GM19463 (cell line): ENCODE results near the gene PDHA1.

Experiments used
- ATAC-seq: cut with Tn5 transposase; IDR thresholded peaks from one replicate; pipeline ENCODE4 v1.9.1; 2021; ENCODE audit warnings: mild to moderate bottlenecking, moderate library complexity; ENCODE audit not compliant: unreplicated experiment

PDHA1 gene

DNA sequence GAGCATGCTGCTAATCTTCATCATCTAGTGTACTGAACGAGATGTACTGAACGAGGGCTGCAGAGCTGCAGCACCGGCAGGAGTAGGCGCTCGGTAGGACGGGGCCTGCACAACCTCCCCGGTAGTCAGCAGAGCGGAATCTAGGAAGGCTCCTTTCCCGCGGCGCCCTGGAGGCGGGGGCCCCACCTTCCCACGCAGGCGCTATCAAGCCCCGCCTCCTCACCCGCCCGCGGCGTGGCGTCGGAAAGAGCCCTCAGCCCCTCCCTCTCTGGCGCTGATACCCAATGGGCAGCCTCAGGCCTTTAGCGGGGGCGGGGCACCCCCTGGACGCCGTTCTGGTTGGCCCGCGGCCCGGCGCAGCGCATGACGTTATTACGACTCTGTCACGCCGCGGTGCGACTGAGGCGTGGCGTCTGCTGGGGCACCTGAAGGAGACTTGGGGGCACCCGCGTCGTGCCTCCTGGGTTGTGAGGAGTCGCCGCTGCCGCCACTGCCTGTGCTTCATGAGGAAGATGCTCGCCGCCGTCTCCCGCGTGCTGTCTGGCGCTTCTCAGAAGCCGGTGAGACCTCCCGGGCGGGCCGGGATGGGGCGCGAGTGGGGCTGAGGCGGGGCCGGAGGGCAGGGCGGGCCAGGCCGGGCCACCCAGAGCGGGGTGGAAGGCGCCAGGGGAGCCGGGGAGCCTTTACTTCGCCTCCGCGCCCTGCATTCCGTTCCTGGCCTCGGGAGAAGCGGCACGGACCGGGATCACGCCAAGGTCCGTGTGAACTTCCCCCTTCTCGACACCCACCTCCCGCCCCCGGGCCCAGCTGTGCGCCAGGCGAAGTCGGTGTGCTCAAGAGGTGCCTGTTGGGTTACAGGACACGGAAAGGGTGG, at the start of gene PDHA1:
Gene PDHA1, plus strand, starts transcription at position 393 of the 874 bp plus-strand sequence. Its CDS starts 111 bp downstream, at position 504.
- ATAC-seq: peak; percentile 97

DNA sequence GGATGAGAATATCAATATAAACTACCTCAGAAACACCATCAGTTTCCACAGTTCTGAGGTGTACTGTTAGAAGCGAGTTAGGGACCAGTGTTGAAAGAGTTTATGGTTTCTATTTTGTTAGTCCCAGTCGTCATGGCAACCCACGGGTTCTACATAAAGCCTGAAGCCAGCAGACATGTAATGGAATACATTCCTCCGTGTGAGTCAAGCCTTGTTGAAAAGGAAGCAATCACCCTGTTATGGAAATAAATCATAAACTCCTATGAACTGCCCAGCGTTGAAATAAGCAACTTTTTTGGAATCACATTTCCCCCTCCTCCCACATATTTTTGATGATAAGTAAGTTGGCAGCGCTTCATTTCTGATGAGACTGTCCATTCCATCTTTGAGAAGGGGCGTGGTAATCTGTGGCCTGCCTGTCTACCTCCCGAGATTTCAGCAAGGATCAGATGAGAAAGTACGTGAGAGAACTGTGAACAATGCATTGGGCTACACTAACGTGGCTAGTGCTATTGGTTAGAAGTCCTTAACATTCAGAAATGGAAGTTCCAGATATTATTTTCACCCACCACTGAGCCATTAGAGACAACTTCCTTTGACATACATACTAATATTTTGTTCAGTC, 40.4 kb upstream of the PDHA1 start:
- no peak for ATAC-seq

DNA sequence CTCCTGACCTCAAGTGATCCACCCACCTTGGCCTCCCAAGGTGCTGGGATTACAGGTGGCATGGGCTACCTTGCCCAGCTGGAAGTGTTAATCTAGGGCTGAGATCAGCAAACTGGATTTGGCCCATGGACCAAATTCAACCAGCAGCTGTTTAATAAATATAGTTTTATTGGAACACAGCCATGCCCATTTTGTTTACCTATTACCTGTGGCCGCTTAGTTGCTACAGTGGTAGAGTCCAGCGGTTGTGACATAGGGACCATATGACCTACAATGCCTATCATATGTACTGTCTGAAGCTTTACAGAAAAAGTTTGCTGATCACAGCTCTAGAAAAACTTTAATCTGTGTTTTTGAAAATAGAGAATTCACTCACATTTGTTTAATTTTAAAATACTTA, 17.2 kb upstream of the PDHA1 start:
- ATAC-seq: no peak

DNA sequence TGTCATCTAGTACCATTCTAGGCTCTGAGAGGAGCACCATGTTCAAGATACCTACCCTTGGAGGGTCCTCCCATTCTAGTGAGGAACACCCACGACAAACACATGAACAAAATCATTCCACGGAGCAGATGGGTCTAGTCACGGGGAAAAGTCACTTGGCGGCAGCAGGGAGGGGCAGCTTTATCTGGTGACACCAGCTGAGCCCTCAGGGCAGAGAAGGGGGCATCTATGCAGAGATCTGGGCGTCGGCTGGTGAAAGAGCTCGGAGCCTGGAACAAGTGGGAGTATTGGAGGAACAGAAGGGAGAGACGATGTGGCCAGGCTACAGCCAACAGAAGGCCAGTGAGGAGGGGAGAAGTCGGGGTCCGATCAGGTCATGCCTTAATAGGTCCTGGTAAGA, 11.9 kb upstream of the PDHA1 start:
- ATAC-seq: no peak

DNA sequence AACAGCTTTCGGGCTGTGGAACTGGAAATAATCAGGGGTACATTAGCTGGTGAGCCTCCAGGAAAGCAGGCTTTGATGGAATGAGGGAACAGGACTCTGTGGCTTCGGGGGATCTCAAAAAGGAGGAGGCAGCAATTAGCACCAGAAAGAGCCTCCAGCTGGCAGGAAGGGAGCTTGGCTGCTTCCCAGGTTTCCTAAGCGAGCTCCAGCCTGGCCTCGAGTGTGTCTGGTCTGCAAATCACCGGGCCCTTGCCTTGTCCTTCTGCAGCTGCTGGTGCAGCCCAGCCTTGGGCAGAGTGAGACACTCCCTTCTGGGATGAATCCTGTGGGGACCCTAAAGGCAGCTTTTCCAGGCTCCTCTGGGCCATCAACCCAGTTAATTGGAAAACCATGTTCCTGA, 10.7 kb upstream of the PDHA1 start:
- ATAC-seq: no peak

DNA sequence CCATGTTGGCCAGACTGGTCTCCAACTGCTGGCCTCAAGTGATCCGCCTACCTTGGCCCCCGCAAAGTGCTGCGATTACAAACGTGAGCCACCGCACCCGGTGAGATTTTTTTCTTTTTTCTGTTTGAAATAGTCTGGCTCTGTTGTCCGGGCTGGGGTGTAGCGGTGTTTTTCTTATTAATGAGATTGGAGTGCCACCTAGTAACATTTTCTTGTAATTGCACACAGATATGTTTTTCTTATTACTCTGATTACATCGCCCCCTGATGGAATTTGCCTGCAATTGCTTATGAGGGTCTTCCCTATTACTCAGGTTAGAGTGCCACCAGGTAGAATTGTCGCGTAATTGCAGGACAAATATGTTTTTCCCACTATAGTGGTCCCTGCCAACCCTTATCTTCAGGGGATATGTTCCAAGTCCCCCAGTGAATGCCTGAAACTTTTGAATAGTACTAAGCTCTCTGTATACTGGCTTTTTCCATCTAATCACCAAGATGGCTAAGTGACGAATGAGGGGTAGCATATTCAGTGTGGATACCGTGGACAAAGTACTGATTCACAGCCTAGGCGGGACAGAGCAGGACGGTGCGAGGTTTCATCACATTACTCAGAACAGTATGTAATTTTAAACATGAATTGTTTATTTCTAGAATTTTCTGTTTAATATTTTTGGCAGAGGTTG, 8.6 kb upstream of the PDHA1 start:
- no peak for ATAC-seq

DNA sequence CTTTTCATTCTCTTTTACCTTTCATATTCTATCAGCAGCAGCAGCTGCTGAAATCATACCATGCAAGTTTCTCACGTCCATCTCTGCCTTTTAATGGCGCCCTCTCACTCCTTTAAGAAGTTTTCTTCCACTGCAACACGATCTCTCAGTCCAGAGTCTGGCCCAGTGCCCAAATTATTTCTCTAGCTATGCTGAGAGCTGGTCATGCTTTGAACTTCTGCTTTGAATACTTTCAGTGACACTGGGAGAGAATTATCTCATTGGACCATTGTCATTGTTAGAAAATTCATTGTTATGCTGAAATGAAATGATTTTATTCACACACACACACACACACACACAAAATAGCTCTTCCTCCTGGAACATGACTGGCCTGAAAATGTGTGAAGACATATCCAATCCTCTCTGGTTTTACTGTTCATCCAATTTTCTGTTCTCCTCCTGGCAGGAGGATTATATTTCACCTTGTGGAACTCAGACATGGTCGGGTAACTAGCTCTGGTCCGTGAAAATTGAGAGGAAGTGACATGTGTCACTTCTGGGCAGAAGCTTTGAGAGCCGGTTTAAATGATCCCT, 1.3 kb upstream of the PDHA1 start:
- no peak for ATAC-seq

DNA sequence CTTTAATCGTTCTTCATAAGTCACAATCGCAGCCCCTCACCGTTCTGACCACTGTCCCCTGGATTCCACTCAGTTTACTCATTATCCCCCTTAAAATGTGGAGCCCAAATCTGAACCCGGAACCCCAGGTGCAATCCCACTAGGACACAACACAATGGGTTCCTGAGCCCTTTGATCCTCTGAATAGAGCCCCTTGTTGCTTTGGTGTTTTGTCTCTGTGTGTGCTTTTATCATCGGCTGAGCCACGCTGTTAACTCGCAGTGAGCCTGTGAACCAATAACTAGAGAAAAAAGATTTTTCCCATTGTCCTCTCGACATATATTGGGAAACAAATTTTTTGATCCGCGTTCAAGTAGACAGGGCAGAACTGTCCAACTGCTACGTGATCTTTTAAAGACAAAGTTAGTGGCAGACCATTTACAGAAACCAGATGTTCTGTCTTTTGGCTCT, 617 bp upstream of the PDHA1 start:
- ATAC-seq: no peak

DNA sequence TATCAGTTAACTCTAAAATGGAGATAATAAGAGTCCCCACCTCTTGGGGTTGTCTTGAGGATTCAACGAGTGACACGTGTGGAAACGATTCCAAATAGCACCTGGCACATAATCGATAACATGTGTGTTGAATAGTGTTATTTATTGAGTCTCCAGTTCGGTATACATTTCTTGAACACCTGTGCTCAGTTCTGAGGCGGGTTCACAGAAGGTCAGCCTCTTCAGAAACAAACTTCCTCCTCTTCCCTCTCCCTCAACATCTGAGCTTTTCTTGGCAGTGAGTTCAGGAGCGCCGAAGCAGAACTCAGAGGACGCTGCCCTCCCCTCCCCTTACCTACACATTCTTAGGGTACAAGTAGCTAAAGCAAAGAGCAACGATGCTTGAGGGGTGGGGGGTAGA, 934 bp downstream of the PDHA1 start:
- ATAC-seq: no peak

DNA sequence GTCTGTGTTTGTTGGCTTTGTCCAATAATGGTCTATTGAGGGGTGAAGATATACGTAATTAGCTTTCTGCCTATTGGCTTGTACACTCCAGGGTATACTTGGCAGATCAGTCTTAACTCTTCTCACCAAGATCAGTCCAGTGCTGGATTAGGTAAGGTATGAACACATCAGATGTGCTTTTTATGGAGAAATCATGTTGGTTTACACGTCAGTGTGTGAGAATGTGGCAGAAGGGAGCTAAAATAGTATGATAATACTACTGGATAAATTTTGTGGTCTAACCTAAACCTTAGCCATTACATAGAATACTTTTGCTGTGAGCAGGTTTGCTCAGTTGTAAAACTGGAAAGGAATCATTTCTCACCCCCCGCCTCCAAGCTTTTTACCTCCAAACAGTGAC, 4.2 kb downstream of the PDHA1 start:
- no peak for ATAC-seq

DNA sequence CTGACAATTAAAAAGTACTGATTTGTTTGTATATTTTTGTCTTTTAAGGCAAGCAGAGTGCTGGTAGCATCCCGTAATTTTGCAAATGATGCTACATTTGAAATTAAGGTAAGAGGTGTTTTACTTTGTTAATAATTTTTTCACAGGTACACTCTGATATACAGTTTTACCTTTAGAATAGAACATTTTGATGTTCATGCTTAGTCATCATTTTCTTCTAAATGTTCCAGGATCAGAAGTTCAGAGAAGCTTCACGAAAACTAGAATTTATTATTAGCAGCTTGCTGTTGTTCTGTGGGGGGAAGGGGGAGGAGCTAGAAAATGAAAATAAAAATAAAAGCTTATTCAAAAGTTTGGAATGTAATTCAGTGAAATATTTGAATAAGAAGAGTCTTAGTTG, 5.5 kb downstream of the PDHA1 start:
- no peak for ATAC-seq

DNA sequence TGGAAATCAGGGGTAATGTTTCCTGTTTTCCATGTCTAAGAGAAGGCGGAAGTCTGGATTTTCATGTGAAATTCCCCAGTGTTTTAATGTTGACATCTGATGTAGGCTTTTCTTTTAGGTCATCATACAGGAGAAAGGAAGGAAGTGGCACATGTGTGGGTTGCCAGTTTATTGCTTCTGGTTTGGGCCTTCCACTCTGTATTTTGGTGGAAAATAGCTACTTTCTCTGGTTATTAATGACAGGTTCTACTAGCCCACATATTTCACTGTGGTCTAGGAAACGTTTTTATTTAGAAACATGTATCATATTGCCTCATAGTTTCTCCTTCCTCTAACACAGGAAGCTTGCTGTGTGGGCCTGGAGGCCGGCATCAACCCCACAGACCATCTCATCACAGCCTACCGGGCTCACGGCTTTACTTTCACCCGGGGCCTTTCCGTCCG, 7.2 kb downstream of the PDHA1 start:
- peak; percentile 87 for ATAC-seq

DNA sequence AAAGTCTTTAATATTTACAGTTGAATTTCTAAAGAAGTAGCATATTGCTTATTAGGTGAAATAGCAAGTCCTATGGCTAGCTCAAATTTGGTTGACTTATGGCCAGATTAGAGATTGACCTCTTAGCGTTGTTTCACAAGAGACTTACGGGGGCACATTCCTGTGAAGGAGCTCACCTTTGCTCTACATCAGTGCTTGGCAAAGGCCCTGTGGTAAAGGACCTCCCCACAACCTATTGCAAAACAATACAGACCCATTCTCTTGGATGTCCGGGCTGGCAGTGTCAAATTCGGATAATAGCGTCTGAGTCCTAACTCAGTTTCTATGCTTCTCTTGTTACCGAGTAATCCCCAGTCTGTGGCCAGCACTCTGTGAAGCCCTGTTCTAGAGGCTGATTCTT, 10.9 kb downstream of the PDHA1 start:
- ATAC-seq: no peak

DNA sequence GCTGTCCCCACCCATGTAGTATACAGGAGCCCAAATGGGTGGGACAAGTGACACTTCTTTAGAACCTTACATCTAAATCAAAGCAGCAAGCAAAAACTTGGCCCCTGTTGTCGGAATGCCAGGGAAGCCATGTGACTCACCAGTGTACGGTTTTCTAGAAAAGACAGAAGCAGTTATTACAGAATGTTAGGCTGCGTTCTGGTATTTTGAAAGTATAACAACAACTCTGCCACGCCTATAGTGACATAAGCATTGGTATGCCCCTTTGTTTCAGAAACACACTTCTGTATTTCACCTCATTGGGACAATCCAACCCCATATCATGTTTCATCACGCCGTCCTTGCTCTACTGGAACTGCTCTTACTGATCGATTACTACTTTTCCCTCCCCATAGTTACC, 14.8 kb downstream of the PDHA1 start:
- no peak for ATAC-seq

DNA sequence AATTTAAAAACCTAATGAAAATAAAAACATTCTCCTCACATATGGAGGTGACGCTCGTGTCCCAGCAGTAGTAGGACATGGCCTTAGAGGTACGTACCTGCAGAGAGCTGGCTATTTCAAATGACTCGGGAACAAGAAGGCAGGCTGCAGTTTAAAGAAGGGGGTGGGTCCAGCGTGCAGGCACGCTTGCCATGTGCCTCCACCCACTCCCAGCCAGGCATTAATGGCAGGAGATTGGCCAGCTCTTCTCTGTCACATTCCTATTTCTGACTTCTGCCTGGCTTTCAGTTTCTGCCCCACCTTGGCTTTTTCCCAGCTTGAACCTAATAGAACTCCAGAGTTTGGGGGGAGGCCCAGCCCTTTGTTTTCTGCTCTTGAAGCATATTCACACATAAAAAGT, 17.2 kb downstream of the PDHA1 start:
- ATAC-seq: no peak

DNA sequence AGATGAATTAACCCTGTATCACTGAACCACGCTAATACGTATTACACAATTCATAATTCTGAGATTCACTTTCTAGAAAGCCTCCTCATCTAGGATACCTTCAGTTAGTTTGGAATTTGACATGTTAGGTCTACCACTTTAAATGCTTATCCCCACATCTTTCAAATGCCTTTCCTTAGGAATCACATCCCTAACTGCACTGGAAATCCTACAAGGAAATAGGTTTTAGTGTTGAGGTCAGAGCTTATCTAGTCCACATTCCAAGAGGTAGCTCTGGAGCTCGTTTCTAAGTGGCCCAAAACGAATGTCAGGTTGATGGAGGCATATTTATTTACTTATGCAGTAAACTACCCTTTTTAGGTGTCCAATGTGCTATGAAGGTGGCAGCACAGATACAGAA, 18.0 kb downstream of the PDHA1 start:
- ATAC-seq: no peak

DNA sequence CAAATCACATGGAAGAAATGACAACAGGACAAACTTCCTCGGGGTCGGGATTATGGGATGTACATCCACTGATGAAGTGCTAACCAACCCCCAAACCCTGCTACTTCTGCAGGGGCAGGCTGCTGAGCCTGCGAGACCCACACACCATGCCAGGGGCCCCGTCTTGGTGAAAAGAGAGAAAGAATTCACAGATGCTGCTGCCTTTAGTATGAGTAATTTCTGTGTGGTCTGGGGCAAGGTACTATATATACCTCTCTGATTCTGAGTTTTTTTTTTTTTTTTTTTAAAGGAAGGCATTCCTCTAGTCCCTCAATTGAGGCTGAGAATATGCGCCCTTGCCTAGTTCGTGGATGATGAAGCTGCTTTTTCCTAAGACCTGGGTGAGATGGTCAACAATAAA, 24.8 kb downstream of the PDHA1 start:
- no peak for ATAC-seq

DNA sequence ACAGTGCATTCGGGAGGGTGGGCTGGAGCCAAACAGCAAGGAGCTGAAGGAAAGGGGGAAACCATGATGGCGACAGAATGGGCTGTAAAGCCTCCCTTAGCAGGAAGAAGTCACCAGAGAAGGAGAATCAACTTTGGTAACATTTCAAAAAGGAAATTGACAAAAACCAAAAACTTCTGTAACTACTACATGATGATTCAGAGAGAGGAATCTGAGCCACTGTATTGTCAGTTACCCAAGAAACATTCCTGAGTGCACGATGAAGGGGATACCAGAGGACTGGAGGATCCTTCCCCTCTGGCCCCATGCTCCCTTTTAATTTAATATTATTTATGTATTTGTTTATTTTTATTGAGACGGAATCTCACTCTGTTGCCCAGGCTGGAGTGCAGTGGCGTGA, 26.3 kb downstream of the PDHA1 start:
- ATAC-seq: no peak

DNA sequence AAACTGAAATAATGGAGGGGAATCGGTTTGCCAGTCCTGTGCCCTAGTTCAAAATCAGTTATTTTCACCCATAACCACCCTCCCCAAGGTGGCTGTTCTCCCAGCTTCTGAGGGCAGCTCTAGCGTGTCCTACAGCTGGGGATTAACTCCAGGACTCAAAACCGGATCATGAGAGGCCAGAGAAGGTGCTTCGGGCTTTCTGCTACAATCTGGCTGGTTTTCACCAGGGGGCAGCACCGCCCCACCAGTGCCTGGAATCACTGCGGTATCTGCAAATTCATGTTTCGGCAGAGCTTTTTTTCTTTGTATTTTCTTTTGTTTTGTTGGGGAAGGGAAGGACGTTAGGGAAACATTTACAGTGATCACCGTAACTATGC, 28.4 kb downstream of the PDHA1 start:
- peak; percentile 82 for ATAC-seq

DNA sequence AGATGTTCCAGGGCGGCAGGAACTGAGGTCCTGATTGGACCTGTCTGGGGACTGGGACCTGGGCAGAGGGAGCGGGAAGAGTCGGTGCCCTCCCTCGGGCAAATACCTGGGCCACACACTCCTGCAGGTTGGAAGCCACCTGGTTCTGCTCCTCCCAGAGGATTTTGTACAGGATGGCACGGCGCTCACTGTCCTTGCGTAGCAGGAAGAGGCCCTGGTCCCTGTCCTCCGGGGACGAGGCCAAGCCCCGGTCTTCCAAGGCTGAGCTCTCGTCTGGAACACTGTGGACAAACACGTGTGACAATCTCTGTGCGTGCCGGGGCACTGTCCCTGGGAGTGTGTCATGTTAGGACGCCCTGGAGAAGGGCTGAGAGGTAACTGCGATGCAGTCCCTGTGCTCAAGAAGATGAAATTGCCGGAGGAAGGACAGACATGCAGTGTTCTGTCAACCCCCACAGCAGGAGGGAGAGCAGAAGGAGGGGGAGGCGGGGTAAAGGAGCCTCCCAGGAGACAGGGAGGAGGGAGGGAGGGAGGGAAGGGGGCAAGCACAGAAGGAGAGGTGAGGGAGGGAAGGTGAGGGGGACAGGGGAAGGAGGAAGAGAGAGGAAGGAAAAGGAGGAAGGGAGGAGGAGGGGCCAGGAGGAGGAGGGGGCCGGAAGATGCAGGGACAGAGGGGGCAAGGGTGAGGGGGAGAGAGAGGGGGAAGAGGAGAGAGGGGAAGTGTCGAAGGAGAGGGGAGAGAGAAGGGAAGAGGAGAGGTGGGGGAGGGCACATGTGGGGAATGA, 29.0 kb downstream of the PDHA1 start:
- ATAC-seq: peak; percentile 40
